Astrocyte (in vitro differentiated cells and primary cell): ENCODE results near the gene RPS14. TPM values are rescaled to one million over a fixed set of nuclear protein-coding genes. Genes with fewer than 3 reads are reported as not detected.

ENCODE experiments used
- DNase-seq: peaks from one replicate; pipeline ENCODE4 v3.0.0-alpha.2; 2010; ENCODE audit warnings: low read depth
- FAIRE-seq: peaks from 2 replicates; lab custom pipeline; 2011; peaks lifted over from hg19 to GRCh38; lab: Jason Lieb, UNC
- H2AFZ ChIP-seq: 2 replicates; pipeline ENCODE4 v1.6.0; 2012; ENCODE audit warnings: low read depth, low read length, inconsistent platforms
- H3K27ac ChIP-seq: 2 replicates; pipeline ENCODE4 v1.5.1; 2011; ENCODE audit warnings: low read depth, low read length, inconsistent platforms
- H3K27me3 ChIP-seq: 2 replicates; pipeline ENCODE4 v1.6.0; 2011; ENCODE audit warnings: low read length, inconsistent platforms; ENCODE audit not compliant: insufficient read depth
- H3K36me3 ChIP-seq: 2 replicates; pipeline ENCODE4 v1.5.1; 2011; ENCODE audit warnings: low read length, inconsistent platforms; ENCODE audit not compliant: insufficient read depth
- H3K4me1 ChIP-seq: 2 replicates; pipeline ENCODE4 v1.5.1; 2011; ENCODE audit warnings: low read length, inconsistent platforms; ENCODE audit not compliant: insufficient read depth
- H3K4me2 ChIP-seq: 2 replicates; pipeline ENCODE4 v1.6.0; 2012; ENCODE audit warnings: low read length, inconsistent platforms
- H3K4me3 ChIP-seq: 2 replicates; pipeline ENCODE4 v1.5.1; 2011; ENCODE audit warnings: low read depth, mild to moderate bottlenecking, low read length, inconsistent platforms; ENCODE audit not compliant: insufficient read depth
- H3K79me2 ChIP-seq: 2 replicates; pipeline ENCODE4 v1.6.0; 2012; ENCODE audit warnings: mild to moderate bottlenecking, low read length, inconsistent platforms; ENCODE audit not compliant: insufficient read depth
- H3K9ac ChIP-seq: 2 replicates; pipeline ENCODE4 v1.6.0; 2012; ENCODE audit warnings: mild to moderate bottlenecking, low read length, inconsistent platforms
- H3K9me3 ChIP-seq: 2 replicates; pipeline ENCODE4 v1.5.1; 2012; ENCODE audit warnings: low read depth, mild to moderate bottlenecking, low read length, inconsistent platforms; ENCODE audit not compliant: insufficient read depth
- H4K20me1 ChIP-seq: 2 replicates; pipeline ENCODE4 v1.6.0; 2012; ENCODE audit warnings: low read length, inconsistent platforms; ENCODE audit not compliant: insufficient read depth
- H3K27ac Mint-ChIP-seq: one replicate; pipeline ENCODE4 v1.8.0; 2021; ENCODE audit warnings: mild to moderate bottlenecking, mixed read lengths; ENCODE audit not compliant: unreplicated experiment
- H3K27me3 Mint-ChIP-seq: one replicate; pipeline ENCODE4 v1.8.0; 2021; ENCODE audit warnings: low read depth, mixed read lengths; ENCODE audit not compliant: unreplicated experiment
- H3K36me3 Mint-ChIP-seq: one replicate; pipeline ENCODE4 v1.8.0; 2021; ENCODE audit warnings: low read depth, mixed read lengths; ENCODE audit not compliant: unreplicated experiment
- H3K4me1 Mint-ChIP-seq: one replicate; pipeline ENCODE4 v1.8.0; 2021; ENCODE audit warnings: low read depth, mixed read lengths; ENCODE audit not compliant: unreplicated experiment
- H3K4me3 Mint-ChIP-seq: one replicate; pipeline ENCODE4 v1.8.0; 2021; ENCODE audit warnings: mild to moderate bottlenecking, moderate library complexity, mixed read lengths; ENCODE audit not compliant: unreplicated experiment
- H3K9me3 Mint-ChIP-seq: one replicate; pipeline ENCODE4 v1.8.0; 2021; ENCODE audit warnings: mild to moderate bottlenecking, mixed read lengths; ENCODE audit not compliant: unreplicated experiment
- EZH2 ChIP-seq: IDR thresholded peaks from 2 replicates; pipeline ENCODE4 v1.6.1; 2012; ENCODE audit warnings: mild to moderate bottlenecking, low read length, inconsistent platforms; ENCODE audit not compliant: insufficient read depth
- total RNA-seq: library from RNA; stranded (reverse); gene quantifications from 2 replicates; pipeline ENCODE4 v1.2.1, GENCODE V29; 2021
- TF ChIP-seq, protein P1 (sequence below): IDR thresholded peaks from 2 replicates; pipeline ENCODE4 v1.5.1; 2011; ENCODE audit warnings: low read depth, mild to moderate bottlenecking, inconsistent platforms, low read length, moderate library complexity; ENCODE audit not compliant: insufficient read depth

RPS14 gene
- total RNA-seq, 1 donor from 2014 or later = 2,054 TPM

DNA sequence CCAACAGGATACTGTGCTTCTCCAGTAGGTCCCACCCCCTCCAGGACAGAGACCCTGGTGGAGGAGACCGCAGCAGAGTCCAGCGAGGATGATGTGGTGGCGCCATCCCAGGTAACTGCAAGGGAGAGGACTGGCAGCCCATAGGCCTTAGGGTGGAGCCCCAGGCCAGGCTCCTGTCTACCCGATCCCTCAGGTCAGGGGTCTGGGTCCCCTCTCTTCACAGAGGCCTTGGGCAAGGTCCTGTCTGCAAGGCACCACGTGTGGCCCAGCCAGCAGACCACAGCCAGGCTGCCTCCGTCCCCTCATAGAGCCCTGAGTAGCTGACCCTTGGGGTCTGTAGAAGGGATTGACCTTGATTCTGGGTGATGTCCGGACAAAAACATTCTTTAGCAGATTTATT lies 56.9 kb downstream of the RPS14 start:
- no peaks in the 10 kb centered on the region for H3K9me3 ChIP-seq
- no peaks in the 10 kb centered on the region for H3K27me3 ChIP-seq
- no peak overlapping the region for H3K4me3 ChIP-seq
- H3K27me3 Mint-ChIP-seq = no peaks in the 10 kb centered on the region
- no peak overlapping the region for H2AFZ ChIP-seq
- no peak for TF ChIP-seq EZH2
- TF ChIP-seq, protein P1, sequence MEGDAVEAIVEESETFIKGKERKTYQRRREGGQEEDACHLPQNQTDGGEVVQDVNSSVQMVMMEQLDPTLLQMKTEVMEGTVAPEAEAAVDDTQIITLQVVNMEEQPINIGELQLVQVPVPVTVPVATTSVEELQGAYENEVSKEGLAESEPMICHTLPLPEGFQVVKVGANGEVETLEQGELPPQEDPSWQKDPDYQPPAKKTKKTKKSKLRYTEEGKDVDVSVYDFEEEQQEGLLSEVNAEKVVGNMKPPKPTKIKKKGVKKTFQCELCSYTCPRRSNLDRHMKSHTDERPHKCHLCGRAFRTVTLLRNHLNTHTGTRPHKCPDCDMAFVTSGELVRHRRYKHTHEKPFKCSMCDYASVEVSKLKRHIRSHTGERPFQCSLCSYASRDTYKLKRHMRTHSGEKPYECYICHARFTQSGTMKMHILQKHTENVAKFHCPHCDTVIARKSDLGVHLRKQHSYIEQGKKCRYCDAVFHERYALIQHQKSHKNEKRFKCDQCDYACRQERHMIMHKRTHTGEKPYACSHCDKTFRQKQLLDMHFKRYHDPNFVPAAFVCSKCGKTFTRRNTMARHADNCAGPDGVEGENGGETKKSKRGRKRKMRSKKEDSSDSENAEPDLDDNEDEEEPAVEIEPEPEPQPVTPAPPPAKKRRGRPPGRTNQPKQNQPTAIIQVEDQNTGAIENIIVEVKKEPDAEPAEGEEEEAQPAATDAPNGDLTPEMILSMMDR = no peak
- peaks cover 4% of the 10 kb centered on the region for H3K4me1 ChIP-seq
- DNase-seq = no peak
- H3K4me3 Mint-ChIP-seq = no peak overlapping the region
- H3K27ac Mint-ChIP-seq = no peak overlapping the region
- H3K36me3 ChIP-seq = peaks cover 39% of the 10 kb centered on the region
- no peak overlapping the region for H3K27ac ChIP-seq
- FAIRE-seq = no peak
- H3K4me2 ChIP-seq = no peak overlapping the region
- peaks cover 33% of the 10 kb centered on the region for H3K36me3 Mint-ChIP-seq
- no peaks in the 10 kb centered on the region for H3K79me2 ChIP-seq
- no peaks in the 10 kb centered on the region for H3K9me3 Mint-ChIP-seq
- H4K20me1 ChIP-seq = no peaks in the 10 kb centered on the region
- H3K9ac ChIP-seq = no peak overlapping the region
- no peaks in the 10 kb centered on the region for H3K4me1 Mint-ChIP-seq

Other genes starting within 250 kb of the RPS14 start
- 1.2 and 1.6 TPM in 2 replicates for gene CAMK2A, start 160.0 kb downstream of the RPS14 start, total RNA-seq
- gene ARSI, start 146.8 kb downstream of the RPS14 start, total RNA-seq = 21.4 and 23.0 TPM in 2 replicates
- 36.1 and 47.5 TPM in 2 replicates for gene TCOF1, start 92.0 kb downstream of the RPS14 start, total RNA-seq
- gene CD74, start 36.8 kb downstream of the RPS14 start, total RNA-seq = 9.1 and 15.7 TPM in 2 replicates
- 293 and 321 TPM in 2 replicates for gene NDST1, start 58.4 kb upstream of the RPS14 start, total RNA-seq
- gene SYNPO, start 190.9 kb upstream of the RPS14 start, total RNA-seq = 40.2 and 68.9 TPM in 2 replicates
- gene MYOZ3, start 211.5 kb upstream of the RPS14 start, total RNA-seq = 5.5 and 9.4 TPM in 2 replicates